Keratinocyte (primary cell): ENCODE data around the gene KCNC4.

Experiments used
- EZH2 ChIP-seq: IDR thresholded peaks from one replicate; pipeline ENCODE4 v1.6.1; 2012; ENCODE audit warnings: inconsistent platforms, mild to moderate bottlenecking, low read length, moderate library complexity
- TF ChIP-seq, protein P1 (sequence below), 3 experiments: IDR thresholded peaks in 1 of 3; conservative IDR thresholded peaks in 1 of 3; optimal IDR thresholded peaks in 1 of 3; 2 replicates in 2 of 3; 3 replicates in 1 of 3; pipeline versions ENCODE3 to v1.5.1; 2011; ENCODE audit warnings: low read length in 3 of 3, mild to moderate bottlenecking in 3 of 3, moderate library complexity in 2 of 3, control low read depth in 1 of 3, inconsistent platforms in 1 of 3; ENCODE audit not compliant: insufficient read depth in 2 of 3; ENCODE audit errors: extremely low read depth in 1 of 3

DNA sequence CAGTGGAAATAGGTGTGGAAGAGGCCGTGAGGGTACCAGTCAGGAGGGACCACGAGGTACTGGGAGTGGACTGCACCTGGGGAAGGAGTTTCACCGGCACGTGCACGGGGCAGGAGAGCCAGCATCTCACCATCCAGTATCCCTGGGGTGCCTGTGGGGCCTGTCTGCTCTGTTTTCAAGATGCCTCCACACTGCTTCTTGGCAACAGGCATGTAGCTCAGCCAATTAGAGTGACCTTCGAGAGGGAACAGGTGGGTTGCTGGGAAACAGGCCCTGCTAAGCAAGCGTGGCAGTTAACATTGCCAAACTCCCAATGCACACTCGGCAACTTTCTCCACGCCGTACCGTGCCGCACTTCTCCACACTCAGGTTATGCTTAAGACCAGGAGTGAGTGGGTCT lies 17.7 kb downstream of the KCNC4 start:
- TF ChIP-seq EZH2 = no peak
- TF ChIP-seq, protein P1, sequence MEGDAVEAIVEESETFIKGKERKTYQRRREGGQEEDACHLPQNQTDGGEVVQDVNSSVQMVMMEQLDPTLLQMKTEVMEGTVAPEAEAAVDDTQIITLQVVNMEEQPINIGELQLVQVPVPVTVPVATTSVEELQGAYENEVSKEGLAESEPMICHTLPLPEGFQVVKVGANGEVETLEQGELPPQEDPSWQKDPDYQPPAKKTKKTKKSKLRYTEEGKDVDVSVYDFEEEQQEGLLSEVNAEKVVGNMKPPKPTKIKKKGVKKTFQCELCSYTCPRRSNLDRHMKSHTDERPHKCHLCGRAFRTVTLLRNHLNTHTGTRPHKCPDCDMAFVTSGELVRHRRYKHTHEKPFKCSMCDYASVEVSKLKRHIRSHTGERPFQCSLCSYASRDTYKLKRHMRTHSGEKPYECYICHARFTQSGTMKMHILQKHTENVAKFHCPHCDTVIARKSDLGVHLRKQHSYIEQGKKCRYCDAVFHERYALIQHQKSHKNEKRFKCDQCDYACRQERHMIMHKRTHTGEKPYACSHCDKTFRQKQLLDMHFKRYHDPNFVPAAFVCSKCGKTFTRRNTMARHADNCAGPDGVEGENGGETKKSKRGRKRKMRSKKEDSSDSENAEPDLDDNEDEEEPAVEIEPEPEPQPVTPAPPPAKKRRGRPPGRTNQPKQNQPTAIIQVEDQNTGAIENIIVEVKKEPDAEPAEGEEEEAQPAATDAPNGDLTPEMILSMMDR (optimal IDR thresholded peaks at IDR 0.05 in 1 of 3, IDR thresholded peaks at IDR 0.05 in 1 of 3, conservative IDR thresholded peaks at IDR 0.05 in 1 of 3; ENCODE audit: extremely low read depth in 1 of 3, insufficient read depth in 2 of 3, low read length in 3 of 3) = no peak
